AG09309 (cell line): ENCODE measurements around the gene VWA2.

Experiments used
- DNase-seq: peaks from one replicate; pipeline ENCODE4 v3.0.0-alpha.2; 2010; ENCODE audit warnings: low read depth
- H3K4me3 ChIP-seq: 2 replicates; pipeline ENCODE4 v1.5.1; 2011; ENCODE audit warnings: mild to moderate bottlenecking, low read depth, low read length, moderate library complexity; ENCODE audit not compliant: control insufficient read depth
- TF ChIP-seq, protein P1 (sequence below): IDR thresholded peaks from 2 replicates; pipeline ENCODE4 v1.5.1; 2011; ENCODE audit warnings: mild to moderate bottlenecking, low read depth, low read length, inconsistent platforms; ENCODE audit not compliant: insufficient read depth, control insufficient read depth; ENCODE audit errors: missing control alignments

VWA2 gene

DNA sequence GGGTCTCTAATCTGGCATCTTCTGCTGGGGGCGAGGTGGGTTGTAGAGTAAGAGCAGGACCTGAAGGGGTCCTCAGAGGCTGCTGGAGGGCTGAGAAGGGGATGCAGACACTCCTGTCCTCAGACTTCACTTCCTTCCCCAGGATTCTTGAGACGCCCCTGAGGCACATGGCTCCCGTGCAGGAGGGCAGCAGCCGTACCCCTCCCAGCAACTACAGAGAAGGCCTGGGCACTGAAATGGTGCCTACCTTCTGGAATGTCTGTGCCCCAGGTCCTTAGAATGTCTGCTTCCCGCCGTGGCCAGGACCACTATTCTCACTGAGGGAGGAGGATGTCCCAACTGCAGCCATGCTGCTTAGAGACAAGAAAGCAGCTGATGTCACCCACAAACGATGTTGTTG lies 52.0 kb downstream of the VWA2 start:
- TF ChIP-seq, protein P1, sequence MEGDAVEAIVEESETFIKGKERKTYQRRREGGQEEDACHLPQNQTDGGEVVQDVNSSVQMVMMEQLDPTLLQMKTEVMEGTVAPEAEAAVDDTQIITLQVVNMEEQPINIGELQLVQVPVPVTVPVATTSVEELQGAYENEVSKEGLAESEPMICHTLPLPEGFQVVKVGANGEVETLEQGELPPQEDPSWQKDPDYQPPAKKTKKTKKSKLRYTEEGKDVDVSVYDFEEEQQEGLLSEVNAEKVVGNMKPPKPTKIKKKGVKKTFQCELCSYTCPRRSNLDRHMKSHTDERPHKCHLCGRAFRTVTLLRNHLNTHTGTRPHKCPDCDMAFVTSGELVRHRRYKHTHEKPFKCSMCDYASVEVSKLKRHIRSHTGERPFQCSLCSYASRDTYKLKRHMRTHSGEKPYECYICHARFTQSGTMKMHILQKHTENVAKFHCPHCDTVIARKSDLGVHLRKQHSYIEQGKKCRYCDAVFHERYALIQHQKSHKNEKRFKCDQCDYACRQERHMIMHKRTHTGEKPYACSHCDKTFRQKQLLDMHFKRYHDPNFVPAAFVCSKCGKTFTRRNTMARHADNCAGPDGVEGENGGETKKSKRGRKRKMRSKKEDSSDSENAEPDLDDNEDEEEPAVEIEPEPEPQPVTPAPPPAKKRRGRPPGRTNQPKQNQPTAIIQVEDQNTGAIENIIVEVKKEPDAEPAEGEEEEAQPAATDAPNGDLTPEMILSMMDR: no peak
- no peak overlapping the region for H3K4me3 ChIP-seq
- DNase-seq: no peak

DNA sequence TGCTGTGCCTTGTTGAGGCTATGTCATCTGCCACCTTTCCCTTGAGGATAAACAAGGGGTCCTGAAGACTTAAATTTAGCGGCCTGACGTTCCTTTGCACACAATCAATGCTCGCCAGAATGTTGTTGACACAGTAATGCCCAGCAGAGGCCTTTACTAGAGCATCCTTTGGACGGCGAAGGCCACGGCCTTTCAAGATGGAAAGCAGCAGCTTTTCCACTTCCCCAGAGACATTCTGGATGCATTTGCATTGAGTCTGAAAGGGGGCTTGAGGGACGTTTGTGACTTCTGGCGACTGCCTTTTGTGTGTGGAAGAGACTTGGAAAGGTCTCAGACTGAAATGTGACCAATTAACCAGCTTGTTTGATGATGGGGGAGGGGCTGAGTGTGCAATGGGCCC lies 52.5 kb downstream of the VWA2 start:
- no peak for DNase-seq
- H3K4me3 ChIP-seq: no peak overlapping the region
- TF ChIP-seq, protein P1: no peak

DNA sequence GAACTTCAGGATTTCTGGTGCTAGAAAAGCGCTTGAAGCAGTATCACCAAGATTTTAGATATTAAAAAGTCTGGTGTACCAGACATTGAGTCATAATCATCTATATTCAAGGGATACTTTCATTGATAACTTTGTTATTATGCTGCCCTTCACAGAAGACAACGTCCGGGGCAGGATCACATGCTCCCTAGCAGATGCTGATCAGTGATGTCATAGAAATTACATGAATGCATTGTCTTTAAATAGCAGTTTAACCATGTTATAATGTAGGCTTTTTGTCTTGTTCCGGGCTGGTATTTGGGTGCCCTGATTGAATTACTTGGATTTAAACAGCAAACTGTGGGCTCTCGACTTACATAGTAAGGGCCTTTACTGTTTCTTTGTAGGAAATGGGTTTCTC lies 54.0 kb downstream of the VWA2 start:
- no peak overlapping the region for H3K4me3 ChIP-seq
- TF ChIP-seq, protein P1: no peak
- no peak for DNase-seq

DNA sequence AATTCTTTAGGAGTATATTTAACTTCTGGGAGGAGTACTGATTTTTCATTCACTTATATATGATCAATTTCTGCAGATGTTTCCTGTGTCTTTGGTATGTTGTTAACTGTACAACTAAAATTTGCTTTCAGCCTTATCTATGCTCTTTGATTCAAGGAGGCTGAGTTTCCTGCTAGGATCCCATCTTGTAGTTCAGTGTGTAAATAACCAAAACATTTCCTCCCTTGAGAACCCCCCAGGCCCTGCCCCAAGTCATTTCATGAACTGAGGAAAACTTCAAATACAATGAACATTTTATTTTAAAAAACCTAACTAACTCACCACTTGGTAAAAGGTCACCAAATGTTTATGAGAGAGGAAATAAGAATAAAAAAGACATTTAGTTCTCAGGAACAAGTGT lies 55.5 kb downstream of the VWA2 start:
- TF ChIP-seq, protein P1: no peak
- H3K4me3 ChIP-seq: no peak overlapping the region
- no peak for DNase-seq

DNA sequence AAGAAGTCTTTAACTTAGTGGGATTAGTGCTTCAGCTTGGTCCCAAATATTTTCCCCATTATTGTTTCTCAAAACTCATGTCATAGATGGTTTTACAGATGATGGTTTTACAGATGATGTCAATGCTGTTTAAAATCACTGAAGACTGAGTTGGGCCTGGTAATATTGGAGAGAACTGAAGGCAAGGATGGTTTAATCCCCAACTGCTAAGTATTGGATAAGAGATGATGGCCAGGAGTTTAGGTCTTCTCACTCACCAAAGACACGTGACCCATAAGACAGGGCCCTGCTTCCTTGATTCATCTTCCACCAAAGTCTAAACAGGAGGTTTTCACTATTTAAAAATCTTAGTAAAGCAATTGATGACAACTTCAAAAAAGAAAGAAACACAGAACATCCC lies 56.3 kb downstream of the VWA2 start:
- TF ChIP-seq, protein P1: no peak
- DNase-seq: no peak
- no peak overlapping the region for H3K4me3 ChIP-seq

DNA sequence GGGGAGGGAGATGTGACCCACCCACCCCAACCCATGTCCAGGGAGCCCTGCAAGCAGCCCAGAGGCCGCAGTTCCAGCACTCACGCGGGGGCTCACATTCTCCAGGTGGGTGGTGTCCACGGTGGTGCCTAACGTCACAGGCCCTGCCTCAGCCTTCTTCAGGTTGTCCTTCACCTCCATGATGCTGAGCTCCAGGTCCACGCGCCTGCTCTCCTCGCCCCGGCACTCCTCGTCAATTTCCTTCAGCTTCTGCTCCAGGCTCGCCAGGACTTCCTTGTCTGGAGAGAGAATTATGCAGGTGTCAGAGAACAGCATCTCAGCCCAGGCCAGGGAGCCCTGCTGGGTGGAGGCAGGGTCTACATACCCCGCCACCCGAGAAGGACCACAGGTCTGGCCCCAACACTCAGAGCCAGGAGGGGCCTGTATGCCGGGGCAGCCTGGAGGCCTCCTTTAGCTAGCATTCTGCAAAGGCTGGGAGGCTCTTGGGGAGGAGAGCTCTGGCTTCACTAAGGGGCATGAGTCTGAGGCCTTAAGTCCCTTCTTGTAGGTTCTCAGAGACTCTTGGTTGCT lies 58.2 kb downstream of the VWA2 start:
- no peak for DNase-seq
- H3K4me3 ChIP-seq: no peak overlapping the region
- TF ChIP-seq, protein P1: no peak

DNA sequence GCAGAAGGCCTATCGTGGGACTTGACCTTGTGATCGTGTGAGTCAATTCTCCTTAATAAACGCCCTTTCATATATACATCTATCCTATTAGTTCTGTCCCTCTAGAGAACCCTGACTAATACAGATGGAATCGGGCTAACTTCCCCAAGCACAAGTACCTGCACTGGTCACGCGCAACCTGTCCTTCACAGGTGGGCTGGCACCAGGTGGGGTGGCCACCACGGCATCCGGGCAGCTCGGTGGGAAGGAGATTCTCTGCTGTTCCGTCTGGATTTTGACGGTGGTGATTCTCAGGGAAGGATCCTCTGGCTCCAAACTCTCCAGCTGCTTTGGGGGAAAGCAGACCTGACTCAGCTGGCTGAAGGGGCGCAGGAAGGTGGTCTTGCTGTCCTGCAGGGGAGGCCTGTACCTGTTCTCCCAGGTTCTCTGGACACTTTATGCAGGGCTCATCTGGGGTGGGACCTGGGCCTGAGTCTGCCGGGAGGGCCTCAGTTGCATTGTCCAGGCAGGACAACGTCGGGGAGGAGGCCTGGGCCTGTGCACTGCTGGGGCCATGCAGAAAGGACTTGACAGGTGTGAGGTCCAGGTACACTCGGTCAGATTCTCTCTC lies 61.1 kb downstream of the VWA2 start:
- no peak for DNase-seq
- TF ChIP-seq, protein P1: no peak
- no peak overlapping the region for H3K4me3 ChIP-seq
